Progenitor cell of endocrine pancreas (in vitro differentiated cells): ENCODE results near the gene BORCS6. TPM values are rescaled to one million over a fixed set of nuclear protein-coding genes. Genes with fewer than 3 reads are reported as not detected.
"Not testable (repeated sequence)": the region's sequence is repeated elsewhere in the genome, so short reads cannot be mapped to it uniquely, and the experiment has no call there.

Experiments
- DNase-seq: peaks from one replicate; pipeline ENCODE4 v3.0.0; 2021; ENCODE audit warnings: low spot score; ENCODE audit not compliant: unreplicated experiment
- H3K27ac Mint-ChIP-seq: 2 replicates; pipeline ENCODE4 v1.8.0; 2021; ENCODE audit warnings: mild to moderate bottlenecking, moderate library complexity, mixed read lengths
- H3K27me3 Mint-ChIP-seq: 2 replicates; pipeline ENCODE4 v1.8.0; 2021; ENCODE audit warnings: mixed read lengths
- H3K36me3 Mint-ChIP-seq: 2 replicates; pipeline ENCODE4 v1.8.0; 2022; ENCODE audit warnings: mixed read lengths; ENCODE audit not compliant: insufficient read depth
- H3K4me1 Mint-ChIP-seq: 2 replicates; pipeline ENCODE4 v1.8.0; 2021; ENCODE audit warnings: low read depth, mixed read lengths
- H3K4me3 Mint-ChIP-seq: 2 replicates; pipeline ENCODE4 v1.8.0; 2021; ENCODE audit warnings: low read depth, mild to moderate bottlenecking, moderate library complexity, mixed read lengths
- H3K9me3 Mint-ChIP-seq: 2 replicates; pipeline ENCODE4 v1.8.0; 2021; ENCODE audit warnings: low read depth, mixed read lengths
- CTCF ChIP-seq: fragments of 200-600 bp; sonication (generic); IDR thresholded peaks from one replicate; pipeline ENCODE4 v1.5.0; 2021; ENCODE audit warnings: antibody characterized with exemption, mild to moderate bottlenecking; ENCODE audit not compliant: unreplicated experiment
- total RNA-seq: library from RNA; stranded (reverse); gene quantifications from 2 replicates; pipeline ENCODE4 v1.2.1, GENCODE V29; 2021

Gene BORCS6
- total RNA-seq, 1 donor from 2014 or later, result 5.2 TPM

- no peak for DNase-seq
- TF ChIP-seq CTCF, result no peak
- H3K36me3 Mint-ChIP-seq, result no peaks in the 10 kb centered on the region
- no peaks in the 10 kb centered on the region for H3K9me3 Mint-ChIP-seq
- no peaks in the 10 kb centered on the region for H3K27me3 Mint-ChIP-seq
- H3K4me1 Mint-ChIP-seq, result peaks cover 34% of the 10 kb centered on the region
- H3K27ac Mint-ChIP-seq, result peak overlapping the region; percentile 100
- peak overlapping the region; percentile 86 for H3K4me3 Mint-ChIP-seq
Observed at GRCh38 chr17:8173056-8173870, 16.7 kb downstream of the BORCS6 start.

- H3K36me3 Mint-ChIP-seq, DNase-seq, H3K9me3 Mint-ChIP-seq, H3K4me3 Mint-ChIP-seq, H3K27me3 Mint-ChIP-seq, H3K27ac Mint-ChIP-seq: not testable (repeated sequence)
- H3K4me1 Mint-ChIP-seq, result peaks cover 15% of the 10 kb centered on the region
Observed at GRCh38 chr17:8170186-8170585, 19.8 kb downstream of the BORCS6 start.

- peak overlapping the region; percentile 24 for H3K27ac Mint-ChIP-seq
- H3K4me1 Mint-ChIP-seq, result peaks cover 8% of the 10 kb centered on the region
- H3K27me3 Mint-ChIP-seq, result no peaks in the 10 kb centered on the region
- no peak for DNase-seq
- no peak for TF ChIP-seq CTCF
- H3K9me3 Mint-ChIP-seq, result no peaks in the 10 kb centered on the region
- no peak overlapping the region for H3K4me3 Mint-ChIP-seq
- no peaks in the 10 kb centered on the region for H3K36me3 Mint-ChIP-seq
Observed at GRCh38 chr17:8167526-8167925, 22.5 kb downstream of the BORCS6 start.

GRCh38 chr17:8166731-8167130 lies 23.2 kb downstream of the BORCS6 start:
- Mint-ChIP-seq H3K36me3 (no peaks in the 10 kb centered on the region), H3K4me3 (no peak overlapping the region), H3K4me1 (peaks cover 11% of the 10 kb centered on the region), H3K27ac (no peak overlapping the region), H3K9me3 (no peaks in the 10 kb centered on the region), H3K27me3 (no peaks in the 10 kb centered on the region)
- no peak for DNase-seq
- no peak for TF ChIP-seq CTCF

GRCh38 chr17:8164815-8165131 lies 25.2 kb downstream of the BORCS6 start:
- no peak overlapping the region for H3K27ac Mint-ChIP-seq
- no peak overlapping the region for H3K4me3 Mint-ChIP-seq
- peaks cover 3% of the 10 kb centered on the region for H3K36me3 Mint-ChIP-seq
- peaks cover 20% of the 10 kb centered on the region for H3K4me1 Mint-ChIP-seq
- DNase-seq, result no peak
- no peak for TF ChIP-seq CTCF
- no peaks in the 10 kb centered on the region for H3K27me3 Mint-ChIP-seq
- H3K9me3 Mint-ChIP-seq, result no peaks in the 10 kb centered on the region
